Hematopoietic multipotent progenitor cell treated with erythropoietin and hydrocortisone succinate and interleukin-3 and kit ligand, for 15 days (in vitro differentiated cells): ENCODE results near the gene EPHA4.
A peak's percentile ranks its signal among the peaks of the same experiment; 100 is the strongest.

Source experiments
- DNase-seq: peaks from one replicate; pipeline ENCODE4 v3.0.0-alpha.2; 2015; ENCODE audit warnings: low spot score

EPHA4 gene

GRCh38 chr2:221572219-221572820 is at the start of gene EPHA4:
TSS of gene EPHA4 (minus strand) at chr2:221572304. CDS start at chr2:221572248, 56 bp downstream.
- DNase-seq: peak; percentile 63

- DNase-seq: no peak
Observed at GRCh38 chr2:221618007-221618406, 45.9 kb upstream of the EPHA4 start.

- DNase-seq: no peak
Observed at GRCh38 chr2:221616561-221616960, 44.5 kb upstream of the EPHA4 start.

- DNase-seq: no peak
Observed at GRCh38 chr2:221614274-221614673, 42.2 kb upstream of the EPHA4 start.

- DNase-seq: no peak
Observed at GRCh38 chr2:221612800-221613199, 40.7 kb upstream of the EPHA4 start.

DNA sequence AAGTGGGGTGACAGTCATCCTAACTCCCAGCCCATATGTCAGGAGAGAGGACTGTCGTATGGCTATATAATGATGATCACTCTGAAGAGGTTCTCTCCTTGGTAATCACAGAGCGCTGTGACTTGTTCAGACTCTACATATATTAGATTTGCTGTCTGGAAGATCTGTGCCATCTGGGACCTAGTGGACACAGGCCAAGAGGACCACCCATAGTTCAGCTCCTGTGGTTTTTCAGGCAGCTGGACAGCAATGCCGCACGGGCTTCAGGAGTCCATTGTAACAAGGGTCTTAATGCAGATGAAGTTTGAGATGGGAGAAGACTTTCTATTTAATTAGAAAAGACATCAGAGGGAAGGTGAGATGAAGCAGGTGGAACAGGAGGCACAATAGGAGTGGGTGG is 40.1 kb upstream of the EPHA4 start:
- no peak for DNase-seq

- no peak for DNase-seq
Observed at GRCh38 chr2:221610675-221611074, 38.6 kb upstream of the EPHA4 start.

DNA sequence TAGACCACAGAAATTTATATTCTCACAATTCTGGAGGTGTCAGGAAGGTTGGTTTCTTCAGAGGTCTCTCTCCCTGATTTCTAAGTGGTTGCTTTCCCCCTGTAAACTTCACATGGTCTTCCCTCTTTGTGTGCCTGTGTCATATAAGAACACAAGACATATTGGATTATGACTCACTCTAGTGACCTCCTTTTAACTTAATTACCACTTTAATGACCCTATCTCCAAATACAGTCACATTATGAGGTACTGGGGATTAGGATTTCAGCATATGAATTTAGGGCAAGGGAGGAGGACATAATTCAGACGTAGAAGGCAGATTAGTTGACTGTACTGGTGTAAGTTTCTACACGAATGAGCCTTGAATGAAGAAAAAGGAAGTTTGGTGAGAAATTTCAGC is 38.2 kb upstream of the EPHA4 start:
- DNase-seq: no peak

DNA sequence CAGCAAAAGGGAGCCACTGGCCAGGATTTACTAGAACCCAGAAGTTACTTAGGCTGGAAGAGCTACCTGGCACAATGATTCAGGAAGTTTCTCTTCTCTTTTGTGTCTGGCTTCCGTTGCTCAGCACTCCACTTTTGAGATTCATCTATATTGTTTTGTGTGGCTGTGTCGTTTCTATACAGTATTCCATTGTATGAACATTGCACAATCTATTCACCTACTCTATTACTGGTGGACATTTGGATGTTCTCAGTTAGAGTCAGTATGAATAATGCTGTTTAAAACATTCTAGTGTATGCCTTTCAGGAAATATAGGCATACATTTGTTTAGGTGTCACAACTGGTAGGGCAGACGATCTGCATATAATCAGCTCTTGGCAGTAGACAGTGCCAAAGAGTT is 36.3 kb upstream of the EPHA4 start:
- no peak for DNase-seq

DNA sequence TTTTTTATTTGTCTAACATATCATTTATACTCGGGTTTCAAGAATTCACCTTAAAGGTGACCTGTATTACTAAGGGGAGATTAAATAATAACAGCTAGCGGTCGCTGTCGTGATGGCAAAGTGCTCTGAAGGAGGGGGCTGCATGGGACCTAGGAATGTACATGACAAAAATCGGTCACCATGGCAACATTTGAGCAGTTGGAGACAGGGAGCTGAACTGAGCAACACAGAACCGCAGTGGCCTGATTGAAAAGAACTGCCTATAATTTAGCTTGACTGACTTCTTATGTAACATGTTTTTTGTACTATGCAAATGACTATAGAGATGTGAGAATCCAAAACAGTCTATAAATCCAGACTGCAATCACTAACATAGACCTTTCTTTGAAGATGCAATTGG is 34.3 kb upstream of the EPHA4 start:
- no peak for DNase-seq

- no peak for DNase-seq
Observed at GRCh38 chr2:221605751-221606240, 33.7 kb upstream of the EPHA4 start.

- no peak for DNase-seq
Observed at GRCh38 chr2:221602938-221603337, 30.8 kb upstream of the EPHA4 start.

DNA sequence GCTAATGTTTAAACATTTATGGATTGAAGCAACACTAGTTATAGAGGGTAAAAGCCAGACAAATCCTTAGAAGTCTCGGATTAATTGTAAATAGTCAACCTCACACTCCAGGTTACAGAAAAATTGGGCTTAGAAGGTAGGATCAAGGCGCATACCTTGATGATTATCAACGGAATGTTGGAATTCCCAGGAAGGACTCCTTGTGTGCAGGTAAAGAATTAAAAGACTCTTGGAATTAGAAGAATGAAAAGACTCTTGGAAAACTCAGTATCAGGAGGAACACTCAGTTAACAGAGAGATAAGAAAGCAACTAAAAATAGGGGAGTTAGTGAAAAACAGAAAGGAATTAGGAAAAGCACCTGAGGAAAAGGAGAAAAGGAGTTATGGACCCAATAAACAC is 29.3 kb upstream of the EPHA4 start:
- no peak for DNase-seq

- DNase-seq: no peak
Observed at GRCh38 chr2:221600388-221600787, 28.3 kb upstream of the EPHA4 start.

DNA sequence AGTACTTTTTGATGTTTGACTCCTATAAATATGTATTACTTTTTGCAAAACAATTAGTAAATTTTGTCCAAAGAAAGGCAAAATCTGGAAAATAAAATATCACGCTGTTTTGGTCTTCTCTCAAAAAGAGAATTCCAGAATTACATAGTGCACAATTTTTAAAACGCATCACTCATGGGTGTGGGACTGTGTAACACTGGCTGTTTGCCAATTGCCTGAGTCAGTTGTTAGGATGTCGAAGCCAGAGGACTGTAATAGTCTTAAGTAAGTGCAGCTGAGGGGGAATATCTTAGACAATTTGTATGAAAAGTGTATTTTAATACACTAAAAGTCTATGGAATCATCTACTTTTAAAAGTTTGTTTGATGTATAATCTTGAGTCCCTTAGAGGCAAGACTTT is 24.1 kb upstream of the EPHA4 start:
- no peak for DNase-seq

GRCh38 chr2:221590861-221591365 is 18.8 kb upstream of the EPHA4 start:
- no peak for DNase-seq

DNA sequence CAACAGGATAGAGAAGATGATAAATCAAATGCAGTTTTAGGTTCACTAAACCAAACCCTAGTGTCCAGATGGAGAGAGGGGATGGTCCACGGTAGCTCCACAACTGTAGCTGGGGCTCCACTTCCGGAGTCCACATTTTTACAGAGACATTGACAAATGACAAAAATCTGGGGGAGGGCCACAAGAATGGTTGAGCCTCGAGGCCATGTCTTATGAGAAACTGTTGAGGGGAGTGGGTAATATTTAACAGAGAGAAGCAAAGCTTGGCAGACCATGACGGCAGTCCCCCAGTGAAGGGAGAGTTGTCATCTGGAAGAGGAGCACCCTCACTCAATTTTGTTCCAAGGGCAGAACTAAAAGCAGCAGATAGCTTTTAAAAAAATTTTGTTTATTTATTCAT is 17.6 kb upstream of the EPHA4 start:
- no peak for DNase-seq

- no peak for DNase-seq
Observed at GRCh38 chr2:221588306-221588985, 16.3 kb upstream of the EPHA4 start.

DNA sequence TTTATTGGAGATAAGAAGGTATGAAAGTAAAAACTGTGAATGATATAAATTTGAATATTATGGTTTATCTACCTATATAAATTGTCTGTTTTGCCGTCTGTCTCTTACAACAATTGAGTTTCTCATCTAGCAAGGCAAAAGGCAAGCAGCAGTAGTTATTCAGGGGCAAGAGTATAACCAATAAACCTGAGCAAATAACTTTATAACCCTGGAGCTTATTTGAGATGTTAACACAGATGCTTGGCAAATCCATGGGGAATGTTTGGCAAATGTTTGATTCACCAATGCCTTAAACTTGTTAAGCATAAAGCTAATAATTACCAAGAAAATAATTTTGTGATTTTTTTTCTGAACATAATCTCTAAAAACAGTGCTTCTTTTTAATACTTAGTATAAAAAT is 9.9 kb upstream of the EPHA4 start:
- DNase-seq: no peak

- no peak for DNase-seq
Observed at GRCh38 chr2:221574231-221574570, 2.1 kb upstream of the EPHA4 start.

DNA sequence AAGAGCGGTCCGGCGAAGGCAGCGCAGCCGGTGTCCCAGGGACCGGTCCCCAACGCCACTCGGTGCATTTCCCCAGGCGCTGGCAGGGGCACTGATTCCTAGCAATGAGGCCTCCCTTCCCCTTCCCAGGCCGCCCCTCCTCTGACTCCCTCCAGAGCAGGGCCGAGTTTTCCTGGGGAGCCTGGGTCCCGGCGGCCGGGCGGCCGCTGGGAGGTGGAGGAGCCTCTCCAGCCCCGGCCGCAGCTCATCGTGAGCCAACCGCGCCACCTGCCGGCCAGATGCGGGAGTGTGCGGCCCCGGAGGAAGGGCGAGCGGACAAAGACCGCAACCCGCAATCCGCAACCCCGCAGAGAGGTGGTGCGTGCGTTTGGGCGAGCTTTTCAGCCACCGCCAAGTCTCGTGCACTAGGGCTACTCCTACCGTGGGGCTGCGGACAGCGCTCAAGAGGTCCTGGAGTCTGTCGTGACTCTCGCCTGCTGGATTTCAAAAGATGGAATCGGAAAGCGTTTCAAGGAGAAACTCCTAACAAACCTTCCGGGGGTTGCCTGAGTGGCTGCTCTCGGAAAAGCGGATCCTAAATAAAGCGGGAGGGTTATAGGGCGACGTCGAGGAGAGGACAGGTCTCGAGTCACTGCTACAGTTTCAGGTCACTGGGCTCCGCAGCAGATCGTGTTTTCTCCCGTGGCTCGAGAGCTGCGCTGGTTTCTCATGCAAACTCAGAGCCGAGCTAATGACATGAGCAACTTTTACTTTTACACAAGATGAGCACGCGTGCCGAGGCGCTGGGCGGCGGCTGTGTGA is 1.5 kb upstream of the EPHA4 start:
- DNase-seq: peak; percentile 62

DNA sequence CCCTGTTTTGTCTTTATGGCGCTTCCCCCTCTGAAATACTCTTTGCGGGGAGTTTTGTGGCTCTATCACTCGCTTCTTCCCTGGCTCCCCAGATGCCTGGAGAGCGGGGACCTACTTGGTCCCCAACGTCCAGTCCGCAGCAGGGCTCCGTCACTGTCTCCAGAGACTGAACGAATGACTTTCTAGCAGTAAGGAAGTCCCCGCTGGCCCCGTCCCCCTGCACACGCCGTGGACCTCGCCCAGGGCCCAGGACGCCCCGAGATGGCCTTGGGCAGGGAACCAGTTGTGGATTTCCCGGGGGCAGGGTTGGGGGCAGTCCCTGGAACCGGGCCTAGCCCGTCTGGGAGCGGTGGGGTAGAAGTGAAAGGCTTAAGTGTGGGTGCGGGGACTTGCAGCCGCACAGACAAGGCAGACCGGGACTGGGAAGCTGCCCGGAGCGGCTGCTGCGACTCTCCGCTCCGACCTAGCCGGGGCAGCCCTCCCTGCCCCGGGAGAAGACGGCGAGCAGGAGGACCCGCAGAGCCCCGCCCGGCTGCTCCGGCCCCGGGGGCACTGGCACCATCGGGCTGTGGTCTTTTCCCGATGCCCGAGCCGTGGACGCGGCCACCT is 821 bp upstream of the EPHA4 start:
- no peak for DNase-seq
